ENCODE measurements around the gene CCDC9B. TPM values are rescaled to one million over a fixed set of nuclear protein-coding genes. Genes with fewer than 3 reads are reported as not detected.

Gene CCDC9B
- polyA plus RNA-seq, 12 donors = 7.4 to 119 (median 19.4) TPM

DNA sequence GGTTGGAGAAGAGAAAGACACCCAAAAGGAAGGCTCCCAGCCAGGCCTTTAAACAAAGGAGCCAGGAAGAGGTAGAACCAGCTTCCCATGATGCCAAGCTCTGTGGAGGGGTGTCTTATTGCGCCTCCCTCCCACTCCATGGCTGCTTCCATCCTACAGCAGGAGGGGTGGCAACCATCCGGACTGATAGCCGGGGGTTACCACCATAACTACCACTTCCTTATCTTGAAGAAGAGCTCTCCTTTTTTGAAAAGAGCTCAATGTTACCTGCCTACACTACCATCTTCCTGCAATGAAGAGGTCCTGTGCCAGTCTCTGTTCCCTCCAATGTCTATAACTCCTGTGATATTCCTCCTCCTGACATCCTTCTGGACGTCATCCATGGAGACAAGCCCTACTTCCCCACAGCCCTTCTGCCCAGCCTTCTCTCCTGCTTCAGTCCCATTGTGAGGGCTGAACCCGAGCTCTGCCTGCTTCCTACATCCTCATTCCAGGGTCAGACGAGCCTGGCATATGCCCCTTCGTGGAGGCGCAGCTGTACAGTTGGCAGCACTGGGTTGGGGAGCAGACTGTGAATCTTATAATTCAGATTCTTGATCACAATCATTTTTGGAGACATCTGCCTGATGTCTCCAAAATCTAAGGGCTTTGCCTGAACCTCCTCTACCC lies 8.5 kb downstream of the CCDC9B start:
- DNase-seq = no peak

DNA sequence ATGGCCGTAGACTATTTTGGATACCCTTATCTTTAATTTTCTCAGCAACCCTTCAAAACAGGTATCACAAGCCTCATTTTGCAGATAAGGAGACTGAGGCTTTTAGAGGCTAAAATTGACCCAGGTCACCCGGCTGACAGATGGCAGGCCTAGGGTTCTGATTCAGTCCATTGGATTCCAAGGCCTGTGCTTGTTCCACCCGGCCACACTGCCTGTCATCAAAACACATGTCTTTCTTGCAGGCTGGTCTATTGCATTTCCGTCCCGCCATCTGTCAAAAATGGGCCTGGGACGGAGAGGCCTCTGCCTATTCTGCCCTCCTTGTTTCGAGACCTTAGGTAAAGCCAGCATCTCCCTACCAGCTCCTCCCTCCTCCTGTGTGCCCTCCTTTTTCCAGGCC lies 9.1 kb downstream of the CCDC9B start:
- DNase-seq = no peak

DNA sequence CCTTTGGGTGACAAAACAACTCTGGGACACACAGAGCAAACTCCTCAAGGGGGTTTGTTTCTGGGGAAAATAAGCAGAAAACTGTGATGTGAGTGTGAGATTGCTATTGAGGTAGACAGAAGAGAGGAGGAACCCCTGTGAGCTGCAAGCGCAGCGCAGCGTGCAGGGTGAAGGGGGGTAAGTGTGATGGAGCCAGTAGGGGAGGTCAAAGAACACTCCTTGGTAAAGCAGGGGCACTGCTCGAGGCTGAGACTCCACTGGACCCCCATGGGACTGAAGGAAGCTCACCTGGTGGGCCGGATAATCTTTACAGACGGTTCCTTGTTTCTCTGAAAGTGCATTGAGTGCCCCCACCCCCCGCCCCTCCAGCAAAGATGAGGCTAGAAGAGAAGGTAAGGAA lies 9.7 kb downstream of the CCDC9B start:
- no peak for DNase-seq

DNA sequence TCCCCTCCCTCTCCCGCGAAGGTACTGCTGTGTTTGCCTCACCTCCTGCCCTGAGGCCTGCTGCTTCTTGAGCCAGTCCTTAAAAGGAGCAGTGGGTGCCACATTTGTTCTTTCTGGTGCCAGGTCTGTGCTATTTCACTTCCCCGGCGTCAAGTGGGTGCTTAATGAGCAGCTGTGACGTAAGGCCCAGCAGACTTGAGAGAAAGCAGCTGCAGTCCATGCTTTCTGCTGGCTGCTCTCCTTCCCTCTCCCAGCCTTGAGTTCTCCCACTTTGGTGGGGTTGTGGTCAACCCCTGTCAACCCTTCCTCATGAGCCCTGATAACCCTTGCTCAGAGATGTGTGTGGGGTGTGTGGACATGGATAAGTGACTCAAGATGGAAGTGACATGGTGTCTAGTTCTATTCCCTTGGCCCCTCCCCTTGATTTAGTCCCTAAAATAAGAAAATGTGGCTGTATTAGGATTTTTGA lies 10.3 kb downstream of the CCDC9B start:
- no peak for DNase-seq

DNA sequence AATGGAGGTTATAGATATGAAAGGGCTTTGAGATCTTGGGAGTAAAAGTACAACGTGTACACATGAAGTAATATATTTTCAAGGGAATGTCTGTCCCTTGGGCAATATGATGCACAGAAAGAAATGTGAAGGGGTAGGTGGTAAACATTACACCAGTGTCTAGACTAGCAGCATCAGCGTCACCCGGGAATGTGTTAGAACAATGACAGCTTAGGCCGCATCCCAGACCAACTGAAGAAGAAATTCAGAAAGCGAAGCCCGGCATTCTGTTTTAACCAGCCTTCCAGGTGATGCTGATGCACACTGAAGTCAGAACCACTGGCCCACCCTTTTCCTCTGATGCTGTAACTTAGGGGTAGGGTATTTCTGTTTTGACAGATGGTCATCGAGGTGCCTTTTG lies 10.9 kb downstream of the CCDC9B start:
- DNase-seq = no peak

DNA sequence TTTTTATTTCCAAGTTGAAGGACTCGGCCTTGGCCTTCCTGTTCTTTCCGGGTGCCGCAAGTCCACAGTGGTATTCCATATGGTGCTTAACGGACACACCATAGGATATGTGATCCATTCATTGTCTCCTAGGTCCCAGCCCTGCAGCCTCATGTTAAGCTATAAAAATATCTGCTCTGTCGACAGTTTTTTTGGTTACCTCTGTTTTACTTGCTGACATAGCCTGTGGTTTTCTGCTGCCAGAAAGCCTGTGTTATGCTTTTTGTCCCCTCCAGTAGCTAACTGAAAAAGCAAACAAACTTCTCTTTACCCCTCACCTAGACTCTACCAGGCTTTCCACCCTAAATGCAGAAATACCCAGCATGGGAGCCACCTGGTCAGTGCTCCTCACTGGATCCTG lies 12.0 kb downstream of the CCDC9B start:
- no peak for DNase-seq

DNA sequence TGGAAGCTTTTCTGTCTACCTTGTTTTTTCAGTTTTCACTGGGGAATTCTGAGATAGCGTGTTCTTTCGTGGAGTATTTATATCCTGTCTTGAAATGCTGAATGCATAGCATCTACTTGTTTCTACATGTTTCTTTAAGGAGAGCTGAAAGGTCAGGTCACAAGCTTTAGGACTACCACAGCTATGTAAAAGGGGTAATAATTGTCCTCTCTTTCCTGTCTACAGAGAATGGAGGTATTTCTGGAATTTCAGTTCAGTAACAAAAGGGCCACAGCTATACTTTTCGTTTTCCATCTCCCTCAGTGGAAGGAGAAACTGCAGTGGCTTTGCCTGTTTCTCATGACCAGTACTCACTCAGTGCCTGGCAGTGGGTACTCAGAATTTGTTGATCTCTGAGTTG lies 12.6 kb downstream of the CCDC9B start:
- DNase-seq = no peak

DNA sequence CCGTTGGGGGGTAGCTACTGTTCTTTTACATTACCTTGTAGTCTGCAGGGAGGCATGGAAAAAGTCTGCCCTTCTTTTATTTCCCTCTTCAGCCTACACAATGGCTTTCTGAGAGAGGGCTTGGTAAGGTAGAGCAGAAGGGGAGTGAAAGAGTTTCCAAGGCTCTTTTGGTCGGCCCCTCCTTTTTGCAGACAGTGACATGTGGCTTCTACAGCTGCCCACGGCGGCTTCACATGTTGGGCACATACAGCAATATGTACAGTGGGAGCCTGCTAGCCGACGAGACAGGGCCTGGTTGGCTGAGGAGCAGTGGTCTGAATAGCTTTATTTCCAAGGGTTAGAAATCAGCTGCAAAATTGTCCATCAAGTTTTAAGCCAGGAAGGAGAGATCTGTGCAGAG lies 13.3 kb downstream of the CCDC9B start:
- DNase-seq = no peak

DNA sequence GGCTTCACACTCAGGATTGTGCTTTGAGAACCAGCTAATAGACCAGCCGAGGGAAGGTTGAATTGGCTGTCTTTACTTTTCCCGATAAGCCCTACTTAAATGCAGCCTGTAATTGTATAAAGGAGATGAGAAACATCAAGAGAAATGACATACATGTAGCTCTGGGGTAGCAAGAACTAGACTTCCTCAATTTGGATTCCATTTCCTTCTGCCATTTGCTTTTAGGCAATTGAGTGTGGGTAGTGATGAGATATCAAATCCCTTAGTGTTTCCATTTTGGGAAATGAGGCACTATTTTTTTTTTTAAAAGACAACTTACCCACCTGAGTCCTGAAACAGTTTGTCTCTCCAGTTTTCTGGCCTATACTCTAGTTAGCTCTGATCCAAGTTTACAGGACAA lies 15.0 kb downstream of the CCDC9B start:
- DNase-seq = no peak

DNA sequence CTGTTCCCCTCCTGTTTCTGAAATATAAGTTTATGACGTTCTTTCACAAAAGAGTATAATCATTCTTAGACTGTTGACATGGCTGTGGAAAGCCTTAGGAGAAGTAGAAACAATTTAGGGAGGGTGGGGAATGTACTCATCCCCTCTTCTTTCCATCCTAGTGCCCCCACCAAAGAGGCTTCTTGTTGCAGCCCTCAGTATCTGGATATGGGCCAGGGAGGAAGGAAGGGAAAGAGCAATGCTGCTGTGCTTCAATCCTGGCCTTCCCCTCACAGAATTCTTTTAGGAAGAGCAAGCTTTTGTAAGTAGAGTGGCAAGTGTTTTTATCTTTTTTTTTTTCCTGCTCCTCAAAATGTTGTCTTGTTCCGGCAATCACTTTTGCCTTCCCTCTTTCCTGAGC lies 15.6 kb downstream of the CCDC9B start:
- no peak for DNase-seq

DNA sequence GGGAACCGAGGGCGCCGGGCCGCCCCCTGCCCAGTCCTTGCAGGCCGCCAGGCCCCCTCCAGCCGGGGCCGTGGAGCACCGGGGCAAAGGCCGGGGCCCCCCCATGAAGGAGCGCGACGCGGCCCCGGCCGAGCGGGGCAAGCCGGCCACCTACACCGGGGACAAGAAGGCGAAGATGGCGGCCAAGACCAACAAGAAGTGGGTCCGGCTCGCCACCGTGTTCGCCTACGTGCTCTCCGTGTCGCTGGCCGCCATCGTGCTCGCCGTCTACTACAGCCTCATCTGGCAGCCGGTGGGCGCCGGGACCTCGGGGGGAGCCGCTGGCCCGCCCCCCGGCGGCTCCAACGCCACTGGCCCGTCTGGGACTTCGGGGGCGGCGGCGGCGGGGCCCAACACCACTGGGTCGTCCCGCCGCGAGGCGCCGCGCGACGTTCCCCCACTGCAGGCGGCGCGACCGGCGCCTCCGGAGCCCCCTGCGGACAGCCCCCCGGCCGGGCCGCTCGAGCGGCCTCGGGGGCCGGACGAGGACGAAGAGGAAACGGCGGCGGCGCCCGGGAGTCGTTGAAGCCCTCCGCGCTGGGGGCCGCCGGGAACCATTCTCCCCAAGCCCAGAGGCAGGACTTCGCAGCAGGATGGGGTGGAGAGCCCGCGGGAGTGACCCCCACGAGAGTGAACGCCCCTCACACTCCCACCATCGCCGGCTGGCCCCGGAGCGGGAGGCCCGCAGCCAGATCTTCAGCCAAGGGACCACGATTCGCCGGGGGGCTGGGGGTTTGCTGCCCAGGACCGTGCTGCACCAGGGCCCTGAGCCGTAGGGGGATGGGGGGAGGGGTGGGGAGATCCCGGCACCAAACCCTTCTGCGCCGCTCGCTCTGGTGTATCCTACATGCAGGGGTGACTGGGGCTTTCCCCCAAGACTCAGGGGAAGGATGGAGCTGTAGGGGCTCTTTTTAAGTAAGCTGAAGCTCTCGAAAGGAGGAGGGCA lies 16.5 kb downstream of the CCDC9B start:
- no peak for DNase-seq

DNA sequence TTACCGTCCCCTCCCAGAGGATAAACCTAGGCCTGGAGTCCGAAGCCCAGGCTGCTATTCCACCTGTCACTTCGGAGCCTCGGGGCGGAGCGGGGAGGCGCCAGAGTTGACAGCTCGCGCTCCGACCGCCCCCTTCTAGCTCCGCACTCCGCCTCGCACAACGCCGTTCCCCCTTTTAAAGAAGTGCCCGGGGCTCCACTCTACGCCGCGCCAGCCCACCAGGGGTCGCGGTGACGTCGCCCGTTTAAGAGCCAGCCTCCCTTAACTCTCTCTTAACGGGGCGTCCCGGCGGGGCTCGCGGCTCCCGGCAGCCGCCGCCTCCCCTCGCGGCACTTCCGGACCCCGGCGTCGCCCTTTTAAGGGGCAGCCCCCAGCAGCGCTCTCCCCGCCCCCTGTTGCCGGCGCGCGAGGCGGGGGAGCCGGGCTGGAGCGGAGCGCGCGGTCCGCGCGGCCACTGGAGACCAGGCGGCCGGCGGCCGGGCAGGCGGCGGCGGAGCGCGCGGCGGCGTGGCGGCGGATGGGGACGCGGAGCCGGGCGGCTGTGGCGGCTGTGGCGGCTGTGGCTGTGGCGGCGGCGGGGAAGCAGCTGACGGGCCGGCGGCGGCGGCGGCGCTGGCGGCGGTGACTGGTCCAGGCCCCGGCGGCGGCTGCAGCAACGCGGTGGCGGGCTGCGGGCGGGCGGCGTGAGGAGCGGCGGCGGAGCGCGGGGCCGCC lies 17.3 kb downstream of the CCDC9B start, which contains the start of gene INAFM2:
Gene INAFM2 (plus strand): TSS at position 454 of the 714 bp plus-strand sequence. CDS start 364 bp downstream, outside the sequence.
- DNase-seq = peak; percentile 92

DNA sequence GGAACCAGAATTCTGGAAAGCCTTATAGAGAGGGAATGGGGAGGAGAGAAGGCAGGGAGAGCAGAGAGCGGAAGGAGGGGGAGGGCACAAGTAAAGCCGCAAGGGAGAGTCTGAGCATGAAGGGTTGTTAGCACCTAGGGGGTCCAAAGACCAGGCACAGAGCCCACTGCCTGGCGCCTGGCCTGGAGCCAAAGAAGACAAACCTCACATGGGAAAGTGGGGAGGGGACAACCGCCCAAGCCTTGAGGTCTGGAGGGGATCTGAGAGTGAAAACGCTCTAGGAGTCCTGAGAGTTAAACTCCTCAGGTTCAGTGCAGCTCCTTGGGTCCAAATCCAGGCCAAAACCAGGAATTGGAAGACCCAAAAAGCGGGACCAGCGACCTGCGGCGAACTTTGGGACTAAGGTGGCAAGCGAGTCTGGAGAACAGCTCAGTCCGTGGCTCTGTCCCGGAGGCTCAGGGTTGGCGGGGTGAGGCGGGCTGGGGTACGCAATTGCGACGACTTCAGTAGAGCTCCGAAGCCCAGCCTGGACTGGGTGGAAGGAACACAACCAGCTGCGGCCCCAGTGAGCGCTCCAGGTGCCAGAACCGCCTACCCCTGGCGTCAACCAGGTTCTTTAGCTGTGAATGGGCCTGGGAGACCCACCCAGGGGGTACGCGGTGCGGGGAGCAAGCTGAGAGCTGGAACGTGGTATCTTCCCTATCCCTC lies 18.1 kb downstream of the CCDC9B start:
- no peak for DNase-seq

DNA sequence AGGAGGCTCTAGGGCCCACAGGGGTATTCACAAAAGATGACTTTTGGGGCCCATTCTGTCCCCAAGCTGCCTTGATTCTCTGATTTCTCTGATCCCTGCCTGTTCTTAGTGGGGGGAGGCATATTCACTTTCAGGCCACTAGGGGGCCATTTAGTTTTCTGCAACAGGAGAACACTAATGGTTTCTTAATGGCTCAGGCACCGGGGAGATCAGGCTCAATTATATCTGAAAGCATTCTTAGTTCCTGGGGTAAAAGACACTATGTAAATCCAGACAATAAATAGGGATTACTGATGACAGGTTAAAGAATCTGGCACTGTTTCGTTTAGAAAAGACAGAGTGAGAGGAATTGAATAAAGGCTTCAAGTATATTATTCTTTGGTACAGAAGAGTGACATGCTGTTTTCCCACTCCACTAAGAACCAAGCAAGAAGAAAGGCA lies 19.8 kb downstream of the CCDC9B start:
- no peak for DNase-seq

DNA sequence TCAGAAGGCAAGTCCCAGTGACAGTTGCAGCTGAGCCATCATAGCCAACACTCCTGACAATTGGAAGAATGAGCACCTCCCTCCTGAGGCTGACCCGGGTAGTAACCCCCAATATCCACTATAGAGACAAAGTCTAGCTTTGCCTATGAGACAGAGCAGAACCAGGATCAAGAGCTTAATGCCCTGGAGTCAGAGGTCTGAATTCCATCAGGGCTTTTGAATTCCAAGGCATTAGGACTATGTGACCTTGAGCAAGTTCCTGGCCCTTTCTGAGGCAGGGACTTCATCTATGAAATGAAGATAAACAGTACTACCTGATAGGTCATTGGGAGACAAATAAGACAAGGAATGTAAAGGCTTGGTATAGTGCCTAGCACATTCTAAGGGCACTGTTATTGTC lies 20.3 kb downstream of the CCDC9B start:
- no peak for DNase-seq

DNA sequence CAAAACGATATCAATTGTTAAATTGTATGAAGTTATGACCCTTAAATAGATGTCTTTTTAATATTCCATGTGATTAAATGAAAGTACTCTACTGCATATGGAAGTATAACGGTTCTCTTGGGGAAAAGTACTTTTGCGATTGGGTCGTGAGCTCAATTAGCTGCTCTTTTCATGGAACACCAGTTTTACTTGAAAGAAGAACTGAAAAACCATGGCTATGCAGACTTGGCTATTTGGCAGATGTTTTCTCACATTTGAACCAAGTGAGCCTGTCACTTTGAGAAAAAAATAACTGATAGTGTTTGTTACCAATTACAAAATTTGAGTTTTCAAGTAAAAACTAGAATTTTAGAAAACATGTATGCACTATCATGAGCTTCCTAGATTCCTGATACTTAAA lies 23.2 kb downstream of the CCDC9B start:
- no peak for DNase-seq

DNA sequence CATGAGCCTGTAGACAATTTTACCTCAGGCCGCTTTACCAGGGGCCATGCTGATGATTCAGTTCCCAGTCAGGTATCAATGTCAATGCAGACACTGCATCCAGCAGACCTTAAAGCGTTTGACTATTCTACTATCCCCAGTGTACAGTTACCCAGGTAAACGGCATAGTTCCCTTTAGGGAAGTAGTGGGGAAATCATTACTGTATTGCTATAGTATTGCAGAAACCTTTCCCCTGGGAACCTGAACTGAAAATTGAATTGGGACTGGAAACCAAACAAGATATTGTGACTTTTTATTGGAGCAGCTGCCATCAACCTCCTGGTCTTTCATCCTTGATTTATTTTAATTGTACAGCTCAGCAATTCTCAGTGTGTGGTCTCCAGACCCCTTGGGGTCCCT lies 23.8 kb downstream of the CCDC9B start:
- DNase-seq = no peak

DNA sequence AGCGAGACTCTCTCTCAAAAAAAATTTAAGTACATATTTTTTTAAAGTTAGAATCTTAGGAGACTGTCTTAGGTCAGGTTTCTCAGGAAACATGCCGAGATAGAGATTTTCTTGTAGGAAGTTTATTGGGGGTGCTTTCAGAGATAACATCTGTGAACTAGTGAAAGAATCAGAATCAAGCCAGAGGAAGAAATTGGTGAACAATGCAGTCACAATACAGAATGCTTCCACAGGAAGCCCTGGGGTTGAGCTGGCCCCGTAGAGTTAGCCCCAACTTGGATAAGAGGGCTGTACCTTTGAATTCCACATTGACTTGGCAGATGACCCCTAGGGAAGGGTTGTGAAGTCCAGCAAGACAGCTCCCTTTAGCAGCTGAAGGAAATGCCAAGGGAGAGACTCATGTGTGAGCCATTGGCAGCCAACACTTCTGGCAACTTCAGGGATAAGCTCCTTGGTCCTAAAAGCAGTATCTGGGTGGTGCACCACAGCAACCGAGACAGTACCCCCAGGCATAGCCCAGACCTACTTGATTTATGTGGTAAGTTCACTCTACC lies 25.9 kb downstream of the CCDC9B start:
- DNase-seq = no peak

DNA sequence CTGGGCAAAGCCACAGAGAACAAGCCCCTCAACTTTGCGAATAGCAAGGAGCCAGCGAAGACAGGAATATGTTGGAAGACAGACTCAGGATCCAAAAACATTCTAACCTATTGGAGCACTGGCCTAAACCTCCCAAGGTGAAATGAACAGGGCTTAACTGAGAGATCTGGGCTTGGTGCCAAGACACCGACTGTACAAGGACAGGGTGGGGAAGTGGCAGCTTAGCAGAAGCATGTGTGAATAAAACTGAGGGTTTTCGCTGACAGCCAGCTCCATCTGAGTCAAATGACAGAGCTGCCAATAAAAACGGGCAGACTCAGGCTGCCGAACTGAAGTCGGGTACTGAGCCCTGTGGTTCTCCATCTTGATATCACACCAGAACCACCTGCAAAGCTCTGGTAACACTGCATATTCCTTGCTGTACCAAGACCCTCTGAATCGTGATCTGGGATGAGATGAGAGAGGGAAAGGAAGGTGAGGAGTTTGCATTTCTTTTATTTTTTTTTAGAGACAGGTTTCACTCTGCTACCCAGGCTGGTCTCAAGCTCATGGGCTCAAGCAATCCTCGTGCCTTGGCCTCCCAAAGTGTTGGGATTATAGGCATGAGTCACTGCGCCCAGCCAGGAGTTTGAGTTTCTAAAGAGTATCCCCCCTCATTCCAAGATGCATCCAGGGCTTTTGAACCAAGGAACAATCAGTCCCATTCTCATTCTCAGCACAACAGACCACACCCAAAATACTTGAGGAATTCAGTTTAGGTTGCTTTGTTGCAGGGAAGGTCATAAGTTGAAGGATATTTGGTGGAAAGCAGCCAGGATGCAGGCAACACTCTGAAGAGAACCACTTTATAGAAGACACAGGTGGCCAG lies 27.0 kb downstream of the CCDC9B start:
- no peak for DNase-seq

Data from muscle of arm (tissue), 12 donors.